Activated naive CD8-positive, alpha-beta T cell treated with anti-CD3 and anti-CD28 coated beads, Interleukin-2, amount 10 ng/mL, durations not matched to agents 7 days and 5 days (primary cell): ENCODE data around the gene YPEL5. TPM values are rescaled to one million over a fixed set of nuclear protein-coding genes. Genes with fewer than 3 reads are reported as not detected.
A peak's percentile ranks its signal among the peaks of the same experiment; 100 is the strongest.

Experiments
- ATAC-seq: fragments of 150-1000 bp; cut with Tn5 transposase; one replicate; pipeline ENCODE4 v1.10.0; 2021; ENCODE audit warnings: low read depth, moderate library complexity
- POLR2A ChIA-PET: fragments of 350-600 bp; sonication (Branson Sonifier 250); formaldehyde crosslinking; loops from one replicate; lab custom pipeline; 2021; ENCODE audit warnings: antibody characterized with exemption; lab: Charles Lee
- DNase-seq: peaks from one replicate; pipeline ENCODE4 v3.0.0; 2021
- H3K27ac Mint-ChIP-seq: one replicate; pipeline ENCODE4 v1.8.0; 2022; ENCODE audit warnings: mild to moderate bottlenecking, mixed read lengths
- H3K27me3 Mint-ChIP-seq: one replicate; pipeline ENCODE4 v1.8.0; 2022; ENCODE audit warnings: mild to moderate bottlenecking, moderate library complexity, mixed read lengths
- H3K36me3 Mint-ChIP-seq: one replicate; pipeline ENCODE4 v1.8.0; 2021; ENCODE audit warnings: mild to moderate bottlenecking, mixed read lengths
- H3K4me1 Mint-ChIP-seq: one replicate; pipeline ENCODE4 v1.8.0; 2021; ENCODE audit warnings: mixed read lengths
- H3K4me3 Mint-ChIP-seq: one replicate; pipeline ENCODE4 v1.8.0; 2022; ENCODE audit warnings: mild to moderate bottlenecking, moderate library complexity, mixed read lengths
- H3K9me3 Mint-ChIP-seq: one replicate; pipeline ENCODE4 v1.8.0; 2021; ENCODE audit warnings: mixed read lengths
- total RNA-seq, 2 experiments: library from RNA; stranded (reverse); gene quantifications; one replicate each; pipeline ENCODE4 v1.2.3, GENCODE V29; 2021

The YPEL5 gene
- total RNA-seq, 2 experiments from 2014 or later, result 50.0 to 55.1 TPM

- Mint-ChIP-seq H3K4me1 (peaks cover 15% of the 10 kb centered on the region), H3K36me3 (no peaks in the 10 kb centered on the region), H3K27ac (no peak overlapping the region), H3K9me3 (no peaks in the 10 kb centered on the region), H3K27me3 (peaks cover 4% of the 10 kb centered on the region), H3K4me3 (no peak overlapping the region)
- DNase-seq, result no peak
- POLR2A ChIA-PET, result interaction anchor here (0.7 kb wide), 1 partner anchor 499 kb away, joined by 3 read pairs; no protein-coding TSS in a partner anchor
- no peak for ATAC-seq
These were observed 59.9 kb downstream of the YPEL5 start for GRCh38 chr2:30206461-30207430.

- no peaks in the 10 kb centered on the region for H3K9me3 Mint-ChIP-seq
- H3K4me1 Mint-ChIP-seq, result peaks cover 15% of the 10 kb centered on the region
- POLR2A ChIA-PET, result interaction anchor here (1.0 to 2.9 kb wide), 6 partner anchors 17 to 240 kb away, joined by 3 to 28 read pairs (median 6); partner anchors contain the start of genes LBH and YPEL5
- H3K36me3 Mint-ChIP-seq, result no peaks in the 10 kb centered on the region
- H3K27ac Mint-ChIP-seq, result no peak overlapping the region
- peak overlapping the region; percentile 12 for H3K4me3 Mint-ChIP-seq
- ATAC-seq (peak; percentile 31), DNase-seq (peak; percentile 40)
- peaks cover 2% of the 10 kb centered on the region for H3K27me3 Mint-ChIP-seq
These were observed 61.6 kb downstream of the YPEL5 start for GRCh38 chr2:30208453-30208852.

- POLR2A ChIA-PET, result interaction anchor here (1.0 to 2.9 kb wide), 6 partner anchors 16 to 239 kb away, joined by 3 to 28 read pairs (median 6); partner anchors contain the start of genes LBH and YPEL5
- DNase-seq (no peak), ATAC-seq (peak; percentile 82)
- Mint-ChIP-seq H3K27me3 (peaks cover 2% of the 10 kb centered on the region), H3K27ac (peak overlapping the region; percentile 60), H3K36me3 (no peaks in the 10 kb centered on the region), H3K4me1 (peaks cover 15% of the 10 kb centered on the region), H3K9me3 (no peaks in the 10 kb centered on the region), H3K4me3 (peak overlapping the region; percentile 12)
These were observed 62.4 kb downstream of the YPEL5 start for GRCh38 chr2:30209227-30209626.

Other genes starting within 250 kb of the YPEL5 start
- not detected for gene ALK, start 225.4 kb upstream of the YPEL5 start, total RNA-seq
- gene LBH, start 84.5 kb downstream of the YPEL5 start, total RNA-seq, result 100 to 1,000 TPM; 169 to 186 TPM